ENCODE measurements around the gene MYH3. TPM values are rescaled to one million over a fixed set of nuclear protein-coding genes. Genes with fewer than 3 reads are reported as not detected.

The MYH3 gene
- total RNA-seq, 1 experiment from 2014 or later = 2.7 TPM

- intact Hi-C loops (cut with micrococcal nuclease; ENCODE audit: unreplicated experiment) = loop anchor here (10.0 kb wide), 2 partner anchors 198 to 1338 kb away; no protein-coding TSS in a partner anchor
- H3K9me3 Mint-ChIP-seq (ENCODE audit: low read depth, unreplicated experiment) = no peaks in the 10 kb centered on the region
- H3K27me3 Mint-ChIP-seq (ENCODE audit: unreplicated experiment) = no peaks in the 10 kb centered on the region
- CTCF ChIA-PET = interaction anchor here (0.6 to 1.1 kb wide), 4 partner anchors 28 to 498 kb away, joined by 3 to 5 read pairs (median 4); partner anchors contain the start of genes ADPRM and SCO1
- no TSS peak for BruUV-seq (replicated peaks)
- H3K4me3 Mint-ChIP-seq (ENCODE audit: low read depth, unreplicated experiment) = no peak overlapping the region
- DNase-seq = peak; percentile 70
- H3K4me1 Mint-ChIP-seq (ENCODE audit: low read depth, unreplicated experiment) = no peaks in the 10 kb centered on the region
- no peak overlapping the region for H3K27ac Mint-ChIP-seq (ENCODE audit: unreplicated experiment)
- H3K36me3 Mint-ChIP-seq (ENCODE audit: insufficient read depth, unreplicated experiment) = no peaks in the 10 kb centered on the region
- TF ChIP-seq CTCF (IDR thresholded peaks at IDR 0.05; ENCODE audit: unreplicated experiment) = peak; percentile 62
Measured at GRCh38 chr17:10646392-10646990, 10.6 kb downstream of the MYH3 start.

GRCh38 chr17:10640475-10640874, 16.6 kb downstream of the MYH3 start:
- CTCF ChIA-PET = no interaction called here
- Mint-ChIP-seq H3K9me3 (ENCODE audit: low read depth, unreplicated experiment) (peaks cover 2% of the 10 kb centered on the region), H3K4me3 (ENCODE audit: low read depth, unreplicated experiment) (no peak overlapping the region), H3K36me3 (ENCODE audit: insufficient read depth, unreplicated experiment) (peaks cover 4% of the 10 kb centered on the region), H3K4me1 (ENCODE audit: low read depth, unreplicated experiment) (no peaks in the 10 kb centered on the region), H3K27me3 (ENCODE audit: unreplicated experiment) (no peaks in the 10 kb centered on the region), H3K27ac (ENCODE audit: unreplicated experiment) (no peak overlapping the region)
- no TSS peak for BruUV-seq (replicated peaks)
- DNase-seq = no peak
- no peak for TF ChIP-seq CTCF (IDR thresholded peaks at IDR 0.05; ENCODE audit: unreplicated experiment)
- intact Hi-C loops (cut with micrococcal nuclease; ENCODE audit: unreplicated experiment) = loop anchor here (10.0 kb wide), 2 partner anchors 204 to 1344 kb away; no protein-coding TSS in a partner anchor

GRCh38 chr17:10638151-10638550, 19.0 kb downstream of the MYH3 start:
- CTCF ChIA-PET = no interaction called here
- no peak for TF ChIP-seq CTCF (IDR thresholded peaks at IDR 0.05; ENCODE audit: unreplicated experiment)
- Mint-ChIP-seq H3K36me3 (ENCODE audit: insufficient read depth, unreplicated experiment) (peaks cover 4% of the 10 kb centered on the region), H3K4me1 (ENCODE audit: low read depth, unreplicated experiment) (no peaks in the 10 kb centered on the region), H3K27me3 (ENCODE audit: unreplicated experiment) (no peaks in the 10 kb centered on the region), H3K9me3 (ENCODE audit: low read depth, unreplicated experiment) (peaks cover 2% of the 10 kb centered on the region), H3K27ac (ENCODE audit: unreplicated experiment) (no peak overlapping the region), H3K4me3 (ENCODE audit: low read depth, unreplicated experiment) (no peak overlapping the region)
- no peak for DNase-seq
- no TSS peak for BruUV-seq (replicated peaks)
- intact Hi-C loops (cut with micrococcal nuclease; ENCODE audit: unreplicated experiment) = no loop called here

GRCh38 chr17:10635290-10635689, 21.8 kb downstream of the MYH3 start:
- H3K9me3 Mint-ChIP-seq (ENCODE audit: low read depth, unreplicated experiment) = peaks cover 2% of the 10 kb centered on the region
- BruUV-seq (replicated peaks) = no TSS peak
- no peaks in the 10 kb centered on the region for H3K27me3 Mint-ChIP-seq (ENCODE audit: unreplicated experiment)
- no peak for DNase-seq
- H3K4me3 Mint-ChIP-seq (ENCODE audit: low read depth, unreplicated experiment) = no peak overlapping the region
- TF ChIP-seq CTCF (IDR thresholded peaks at IDR 0.05; ENCODE audit: unreplicated experiment) = no peak
- H3K36me3 Mint-ChIP-seq (ENCODE audit: insufficient read depth, unreplicated experiment) = peaks cover 4% of the 10 kb centered on the region
- CTCF ChIA-PET = no interaction called here
- H3K27ac Mint-ChIP-seq (ENCODE audit: unreplicated experiment) = no peak overlapping the region
- H3K4me1 Mint-ChIP-seq (ENCODE audit: low read depth, unreplicated experiment) = no peaks in the 10 kb centered on the region
- intact Hi-C loops (cut with micrococcal nuclease; ENCODE audit: unreplicated experiment) = no loop called here

Measured in Calu3 (cell line).